HCT116 (cell line): ENCODE measurements around the gene ALDH2. TPM values are rescaled to one million over a fixed set of nuclear protein-coding genes. Genes with fewer than 3 reads are reported as not detected.

Experiments
- ATAC-seq: fragments of 200-7000 bp; cut with Tn5 transposase; 2 replicates; pipeline ENCODE4 v1.9.1; 2020; ENCODE audit warnings: mild to moderate bottlenecking, moderate library complexity
- BruUV-seq: library from RNA; stranded (reverse); fragments of 400-500 nt; replicated peaks from 2 replicates; lab custom pipeline; 2021; lab: Mats Ljungman, UMichigan
- CTCF ChIA-PET: fragments of 300-600 bp; sonication (Branson Sonifier 250); formaldehyde crosslinking; loops from one replicate; lab custom pipeline; 2021; ENCODE audit warnings: antibody characterized with exemption; lab: Charles Lee
- POLR2A ChIA-PET: fragments of 300-600, 350-600 bp; sonication (Branson Sonifier 250); formaldehyde crosslinking; loops from one replicate; lab custom pipeline; 2021; ENCODE audit warnings: antibody characterized with exemption; lab: Charles Lee
- RAD21 ChIA-PET, 2 experiments: fragments of 300-600 bp; sonication (Branson Sonifier 250); formaldehyde crosslinking; loops; one replicate each; lab custom pipeline; 2023; ENCODE audit warnings: low total read pairs in 2 of 2; ENCODE audit not compliant: uncharacterized antibody in 2 of 2, unreplicated experiment in 2 of 2, low non-redundant PET in 1 of 2; lab: Charles Lee
- DNase-seq: peaks from one replicate; pipeline ENCODE4 v3.0.0-alpha.2; 2010; ENCODE audit warnings: low read depth, low spot score
- H2AFZ ChIP-seq: fragments of 200-600 bp; shearing (Covaris generic), sonication (generic); 2 replicates; pipeline ENCODE4 v1.6.1; 2017; ENCODE audit warnings: low read depth, mixed run types, mixed read lengths, antibody characterized with exemption, low read length; ENCODE audit not compliant: poor library complexity, severe bottlenecking
- H3K27ac ChIP-seq: 2 replicates; pipeline ENCODE4 v1.5.1; 2012; ENCODE audit warnings: low read depth, low read length
- H3K27me3 ChIP-seq: fragments of 200-600 bp; sonication (generic); 2 replicates; pipeline ENCODE4 v1.6.1; 2016; ENCODE audit warnings: mixed run types, low read length, mixed read lengths; ENCODE audit not compliant: insufficient read depth
- H3K36me3 ChIP-seq, 2 experiments: fragments of 200-500 bp in 1 of 2; fragments of 200-600 bp in 1 of 2; sonication (Bioruptor generic) in 1 of 2; sonication (generic) in 1 of 2; 2 replicates each; pipeline versions ENCODE4 v1.5.1 to v1.6.1; 2014 to 2016; ENCODE audit warnings: low read length in 2 of 2, inconsistent platforms in 1 of 2, mixed read lengths in 1 of 2, mixed run types in 1 of 2; ENCODE audit not compliant: insufficient read depth in 2 of 2, control insufficient read depth in 1 of 2
- H3K4me1 ChIP-seq, 2 experiments: fragments of 200-600 bp in 1 of 2; sonication (generic) in 1 of 2; 2 replicates each; pipeline versions ENCODE4 v1.5.1 to v1.6.1; 2012 to 2017; ENCODE audit warnings: low read length in 2 of 2, inconsistent platforms in 1 of 2, mild to moderate bottlenecking in 1 of 2, mixed read lengths in 1 of 2, mixed run types in 1 of 2, moderate library complexity in 1 of 2; ENCODE audit not compliant: insufficient read depth in 2 of 2, control insufficient read depth in 1 of 2
- H3K4me2 ChIP-seq: fragments of 200-600 bp; sonication (generic); 2 replicates; pipeline ENCODE4 v1.6.1; 2017; ENCODE audit warnings: mixed run types, low read length, mixed read lengths
- H3K4me3 ChIP-seq, 2 experiments: fragments of 200-600 bp in 1 of 2; sonication (generic) in 1 of 2; replicated peaks in 1 of 2; 2 replicates each; pipeline ENCODE4 v1.5.1; 2011 to 2016; ENCODE audit warnings: low read length in 2 of 2, control low read depth in 1 of 2, low read depth in 1 of 2, mild to moderate bottlenecking in 1 of 2, mixed read lengths in 1 of 2, mixed run types in 1 of 2
- H3K79me2 ChIP-seq: fragments of 200-600 bp; sonication (generic); 2 replicates; pipeline ENCODE4 v1.6.1; 2017; ENCODE audit warnings: mild to moderate bottlenecking, mixed run types, low read length, moderate library complexity, mixed read lengths; ENCODE audit not compliant: insufficient read depth
- H3K9ac ChIP-seq: fragments of 200-600 bp; sonication (generic); 2 replicates; pipeline ENCODE4 v1.6.1; 2016; ENCODE audit warnings: low read length, mixed read lengths
- H3K9me2 ChIP-seq: fragments of 200-600 bp; sonication (generic), shearing (Covaris generic); 2 replicates; pipeline ENCODE4 v1.6.1; 2017; ENCODE audit warnings: mixed run types, mild to moderate bottlenecking, moderate library complexity; ENCODE audit not compliant: insufficient read depth
- H3K9me3 ChIP-seq, 2 experiments: fragments of 200-500 bp in 1 of 2; fragments of 200-600 bp in 1 of 2; sonication (Bioruptor generic) in 1 of 2; sonication (generic) in 1 of 2; 2 replicates each; pipeline ENCODE4 v1.6.1; 2014 to 2017; ENCODE audit warnings: low read length in 2 of 2, mixed read lengths in 2 of 2, inconsistent platforms in 1 of 2, low read depth in 1 of 2, mild to moderate bottlenecking in 1 of 2, mixed run types in 1 of 2, moderate library complexity in 1 of 2; ENCODE audit not compliant: control insufficient read depth in 1 of 2, insufficient read depth in 1 of 2
- H4K20me1 ChIP-seq: fragments of 200-600 bp; sonication (generic), shearing (Covaris generic); 2 replicates; pipeline ENCODE4 v1.6.1; 2017; ENCODE audit warnings: mixed run types, mild to moderate bottlenecking, moderate library complexity; ENCODE audit not compliant: insufficient read depth
- ELF1 ChIP-seq: IDR thresholded peaks from 2 replicates; pipeline ENCODE4 v1.6.1; 2012; ENCODE audit warnings: low read depth, borderline replicate concordance
- FOSL1 ChIP-seq: IDR thresholded peaks from 2 replicates; pipeline ENCODE4 v1.6.1; 2012; ENCODE audit warnings: low read depth
- JUND ChIP-seq: IDR thresholded peaks from 2 replicates; pipeline ENCODE4 v1.6.1; 2012
- POLR2A ChIP-seq: IDR thresholded peaks from 2 replicates; pipeline ENCODE4 v1.7.0; 2011; ENCODE audit warnings: borderline replicate concordance; ENCODE audit not compliant: insufficient read depth, insufficient read length; ENCODE audit errors: extremely low read depth
- SIN3A ChIP-seq: IDR thresholded peaks from 2 replicates; pipeline ENCODE4 v1.6.1; 2012; ENCODE audit warnings: low read depth
- SP1 ChIP-seq: IDR thresholded peaks from 2 replicates; pipeline ENCODE4 v1.6.1; 2012; ENCODE audit warnings: low read depth
- SRF ChIP-seq: IDR thresholded peaks from 2 replicates; pipeline ENCODE4 v1.6.1; 2012; ENCODE audit warnings: low read depth
- YY1 ChIP-seq: IDR thresholded peaks from 2 replicates; pipeline ENCODE4 v1.6.1; 2011; ENCODE audit warnings: low read length, low read depth, moderate library complexity, mild to moderate bottlenecking; ENCODE audit not compliant: insufficient replicate concordance; ENCODE audit errors: extremely low read depth
- ZNF274 ChIP-seq: fragments of 200-500 bp; sonication (Bioruptor generic); IDR thresholded peaks from 2 replicates; pipeline ENCODE4 v1.6.1; 2014; ENCODE audit warnings: mild to moderate bottlenecking, low read depth, low read length, inconsistent platforms
- intact Hi-C: fragments of 100-400 bp; cut with micrococcal nuclease; formaldehyde crosslinking; loops from 2 replicates; pipeline ENCODE4 v1.10.0; 2022
- total RNA-seq: library from RNA; stranded (reverse); gene quantifications from one replicate; pipeline ENCODE4 v1.2.1, GENCODE V29; 2021; ENCODE audit not compliant: unreplicated experiment
- TF ChIP-seq, protein P1 (sequence below): IDR thresholded peaks from 2 replicates; pipeline ENCODE4 v1.6.1; 2012; ENCODE audit warnings: low read depth
- TF ChIP-seq, protein P2 (sequence below): IDR thresholded peaks from 2 replicates; pipeline ENCODE4 v1.6.1; 2012

The ALDH2 gene
- total RNA-seq, 1 experiment from 2014 or later: 32.9 TPM

DNA sequence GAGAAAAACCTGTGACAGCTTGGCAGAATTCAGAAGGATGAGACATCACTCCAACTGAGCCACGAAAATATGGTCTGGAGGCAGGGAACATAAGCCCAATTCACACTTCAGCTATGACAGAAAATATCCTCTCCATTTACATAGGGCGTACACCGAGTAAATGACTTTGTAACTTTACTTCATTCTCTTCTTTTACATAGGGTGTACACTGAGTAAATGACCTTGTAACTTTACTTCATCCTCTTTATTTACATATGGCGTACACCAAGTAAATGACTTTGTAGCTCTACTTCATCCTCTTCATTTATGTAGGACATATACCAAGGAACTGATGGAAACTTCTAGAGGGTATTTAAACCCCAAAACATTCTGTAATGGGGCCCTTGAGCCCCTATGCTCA is 61.2 kb downstream of the ALDH2 start:
- BruUV-seq: no TSS peak
- Histone ChIP-seq H3K9me3 (no peaks in the 10 kb centered on the region), H3K27ac (no peak overlapping the region), H3K9me2 (no peaks in the 10 kb centered on the region), H3K4me3 (no peak overlapping the region), H3K4me1 (no peaks in the 10 kb centered on the region), H2AFZ (no peak overlapping the region), H3K36me3 (no peaks in the 10 kb centered on the region), H3K79me2 (no peaks in the 10 kb centered on the region), H3K9ac (no peak overlapping the region), H3K4me2 (no peak overlapping the region), H3K27me3 (no peaks in the 10 kb centered on the region), H4K20me1 (no peaks in the 10 kb centered on the region)
- ChIA-PET RAD21 (no interaction called here), CTCF (interaction anchor here (0.9 kb wide), 1 partner anchor 15 kb away, joined by 3 read pairs; no protein-coding TSS in a partner anchor), POLR2A (no interaction called here)
- no peak for ATAC-seq
- no peak for DNase-seq
- intact Hi-C loops: loop anchor here (10.0 kb wide), 1 partner anchor 367 kb away; no protein-coding TSS in a partner anchor
- TF ChIP-seq YY1: no peak
- no peak for TF ChIP-seq JUND
- TF ChIP-seq SIN3A: no peak
- no peak for TF ChIP-seq ELF1
- TF ChIP-seq SRF: no peak
- no peak for TF ChIP-seq ZNF274
- no peak for TF ChIP-seq FOSL1
- TF ChIP-seq SP1: no peak
- TF ChIP-seq, protein P1, sequence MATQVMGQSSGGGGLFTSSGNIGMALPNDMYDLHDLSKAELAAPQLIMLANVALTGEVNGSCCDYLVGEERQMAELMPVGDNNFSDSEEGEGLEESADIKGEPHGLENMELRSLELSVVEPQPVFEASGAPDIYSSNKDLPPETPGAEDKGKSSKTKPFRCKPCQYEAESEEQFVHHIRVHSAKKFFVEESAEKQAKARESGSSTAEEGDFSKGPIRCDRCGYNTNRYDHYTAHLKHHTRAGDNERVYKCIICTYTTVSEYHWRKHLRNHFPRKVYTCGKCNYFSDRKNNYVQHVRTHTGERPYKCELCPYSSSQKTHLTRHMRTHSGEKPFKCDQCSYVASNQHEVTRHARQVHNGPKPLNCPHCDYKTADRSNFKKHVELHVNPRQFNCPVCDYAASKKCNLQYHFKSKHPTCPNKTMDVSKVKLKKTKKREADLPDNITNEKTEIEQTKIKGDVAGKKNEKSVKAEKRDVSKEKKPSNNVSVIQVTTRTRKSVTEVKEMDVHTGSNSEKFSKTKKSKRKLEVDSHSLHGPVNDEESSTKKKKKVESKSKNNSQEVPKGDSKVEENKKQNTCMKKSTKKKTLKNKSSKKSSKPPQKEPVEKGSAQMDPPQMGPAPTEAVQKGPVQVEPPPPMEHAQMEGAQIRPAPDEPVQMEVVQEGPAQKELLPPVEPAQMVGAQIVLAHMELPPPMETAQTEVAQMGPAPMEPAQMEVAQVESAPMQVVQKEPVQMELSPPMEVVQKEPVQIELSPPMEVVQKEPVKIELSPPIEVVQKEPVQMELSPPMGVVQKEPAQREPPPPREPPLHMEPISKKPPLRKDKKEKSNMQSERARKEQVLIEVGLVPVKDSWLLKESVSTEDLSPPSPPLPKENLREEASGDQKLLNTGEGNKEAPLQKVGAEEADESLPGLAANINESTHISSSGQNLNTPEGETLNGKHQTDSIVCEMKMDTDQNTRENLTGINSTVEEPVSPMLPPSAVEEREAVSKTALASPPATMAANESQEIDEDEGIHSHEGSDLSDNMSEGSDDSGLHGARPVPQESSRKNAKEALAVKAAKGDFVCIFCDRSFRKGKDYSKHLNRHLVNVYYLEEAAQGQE: no peak
- TF ChIP-seq, protein P2, sequence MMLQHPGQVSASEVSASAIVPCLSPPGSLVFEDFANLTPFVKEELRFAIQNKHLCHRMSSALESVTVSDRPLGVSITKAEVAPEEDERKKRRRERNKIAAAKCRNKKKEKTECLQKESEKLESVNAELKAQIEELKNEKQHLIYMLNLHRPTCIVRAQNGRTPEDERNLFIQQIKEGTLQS: no peak
- no peak for TF ChIP-seq POLR2A
